Measurements from ENCODE around the gene HOXB6.

HOXB6 gene

GRCh38 chr17:48597778-48598631 lies 6.8 kb downstream of the HOXB6 start (continued):
- TF ChIP-seq PRDM10 (tag by site-specific recombination; IDR thresholded peaks at IDR 0.05) (peak; percentile 93), ZNF350 (tag by site-specific recombination; IDR thresholded peaks at IDR 0.05) (no peak), ZNF121 (tag by site-specific recombination; IDR thresholded peaks at IDR 0.05) (0 out of 2 replicates have a peak, but pooled peaks have one; percentile 45), ZNF398 (tag by site-specific recombination; IDR thresholded peaks at IDR 0.05) (peak; percentile 40; the same call in 1 of the 2 replicates), ZNF610 (tag by site-specific recombination; IDR thresholded peaks at IDR 0.05; ENCODE audit: borderline replicate concordance) (peak; percentile 86), GLI2 (tag by site-specific recombination; IDR thresholded peaks at IDR 0.05; ENCODE audit: borderline replicate concordance, low read depth) (0 out of 2 replicates have a peak, but pooled peaks have one; percentile 2), EGR2 (tag by site-specific recombination; IDR thresholded peaks at IDR 0.05; ENCODE audit: low read depth) (peak; percentile 74), ZNF596 (tag by site-specific recombination; IDR thresholded peaks at IDR 0.05) (peak; percentile 44; the same call in 1 of the 2 replicates), ZNF600 (tag by site-specific recombination; IDR thresholded peaks at IDR 0.05) (peak; percentile 95), ZNF140 (tag by site-specific recombination; IDR thresholded peaks at IDR 0.05) (no peak), ZNF335 (tag by site-specific recombination; conservative IDR thresholded peaks at IDR 0.05) (0 out of 2 replicates have a peak, but pooled peaks have one; percentile 25), ZNF341 (tag by site-specific recombination; IDR thresholded peaks at IDR 0.05; ENCODE audit: low read depth) (peak; percentile 98), ZNF10 (tag by site-specific recombination; IDR thresholded peaks at IDR 0.05) (no peak), ZNF530 (tag by site-specific recombination; IDR thresholded peaks at IDR 0.05; ENCODE audit: low read depth) (no peak), ZNF544 (tag by site-specific recombination; IDR thresholded peaks at IDR 0.05) (no peak), FEZF1 (tag by site-specific recombination; IDR thresholded peaks at IDR 0.05) (peak; percentile 61), INSM2 (tag by site-specific recombination; IDR thresholded peaks at IDR 0.05) (0 out of 2 replicates have a peak, but pooled peaks have one; percentile 42), ZBTB48 (tag by site-specific recombination; IDR thresholded peaks at IDR 0.05) (no peak; the same call in 1 of the 2 replicates), KLF1 (tag by site-specific recombination; IDR thresholded peaks at IDR 0.05) (peak; percentile 27; the same call in 1 of the 2 replicates), ZNF248 (tag by site-specific recombination; IDR thresholded peaks at IDR 0.05) (no peak), SP7 (tag by site-specific recombination; IDR thresholded peaks at IDR 0.05) (peak; percentile 55), IKZF3 (tag by site-specific recombination; IDR thresholded peaks at IDR 0.05) (peak; percentile 72), ZBTB26 (tag by site-specific recombination; optimal IDR thresholded peaks at IDR 0.05) (peak; percentile 82), ZNF677 (tag by site-specific recombination; IDR thresholded peaks at IDR 0.05) (no peak), ZNF362 (tag by site-specific recombination; IDR thresholded peaks at IDR 0.05) (peak; percentile 65; the same call in 1 of the 2 replicates), ZXDB (tag by site-specific recombination; IDR thresholded peaks at IDR 0.05) (peak; percentile 57; the same call in 1 of the 2 replicates), ZNF266 (tag by site-specific recombination; IDR thresholded peaks at IDR 0.05; ENCODE audit: low read depth) (no peak), ZNF18 (tag by site-specific recombination; IDR thresholded peaks at IDR 0.05) (0 out of 2 replicates have a peak, but pooled peaks have one; percentile 25)
